ENCODE results near the gene PROB1.

PROB1 gene

DNA sequence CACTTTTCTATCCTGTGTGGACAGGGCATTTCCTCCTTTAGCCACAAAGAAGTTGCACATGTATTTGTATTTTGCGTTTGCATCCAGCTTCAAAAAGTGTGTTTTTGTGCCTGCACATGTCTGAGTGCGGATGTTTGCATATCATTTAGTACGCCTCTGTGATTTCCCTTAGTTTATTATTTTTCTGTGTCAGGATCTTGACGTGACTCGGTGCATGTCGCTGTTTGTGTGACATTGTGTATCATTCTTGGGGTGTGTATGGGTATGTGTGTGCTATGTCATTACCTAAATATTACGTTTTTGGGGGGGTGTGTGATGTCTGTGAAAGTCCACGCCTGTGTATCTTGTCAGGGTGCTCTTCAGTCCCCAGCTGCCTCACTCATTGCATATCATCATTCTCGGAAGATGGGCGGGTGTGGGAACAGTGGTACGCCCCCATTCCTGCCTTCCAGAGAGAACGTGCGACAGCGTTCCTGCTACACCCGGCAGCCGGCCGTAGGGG is 53.7 kb downstream of the PROB1 start:
- Mint-ChIP-seq H3K36me3 (ENCODE audit: low read depth) (peaks cover 27% of the 10 kb centered on the region), H3K4me3 (peak overlapping the region; percentile 97), H3K27ac (peak overlapping the region; percentile 96), H3K27me3 (no peaks in the 10 kb centered on the region), H3K9me3 (no peaks in the 10 kb centered on the region), H3K4me1 (ENCODE audit: low read depth) (peaks cover 43% of the 10 kb centered on the region)
- intact Hi-C loops (cut with micrococcal nuclease) = loop anchor here (2.0 to 5.0 kb wide), 2 partner anchors 46 to 51 kb away; no protein-coding TSS in a partner anchor
